Cerebellar cortex (tissue), 1 donor: ENCODE measurements around the gene FBXO42.

Experiments used
- DNase-seq: peaks from one replicate; pipeline ENCODE4 v3.0.0-alpha.2; 2015; ENCODE audit warnings: low spot score

FBXO42 gene

GRCh38 chr1:16324456-16324890, 27.8 kb downstream of the FBXO42 start:
- DNase-seq: peak; percentile 43

- no peak for DNase-seq
Measured at GRCh38 chr1:16321176-16321867, 31.0 kb downstream of the FBXO42 start.

GRCh38 chr1:16318555-16318954, 33.7 kb downstream of the FBXO42 start:
- DNase-seq: no peak

- DNase-seq: no peak
Measured at GRCh38 chr1:16315437-16315836, 36.8 kb downstream of the FBXO42 start.

GRCh38 chr1:16307222-16307621, 45.1 kb downstream of the FBXO42 start:
- DNase-seq: no peak

GRCh38 chr1:16302709-16303627, 49.3 kb downstream of the FBXO42 start:
- no peak for DNase-seq

GRCh38 chr1:16300436-16300835, 51.8 kb downstream of the FBXO42 start:
- DNase-seq: peak; percentile 38

- DNase-seq: no peak
Measured at GRCh38 chr1:16298653-16299052, 53.6 kb downstream of the FBXO42 start.

GRCh38 chr1:16296643-16297042, 55.6 kb downstream of the FBXO42 start:
- no peak for DNase-seq

GRCh38 chr1:16294219-16295212, 57.8 kb downstream of the FBXO42 start:
- DNase-seq: no peak

- DNase-seq: no peak
Measured at GRCh38 chr1:16293538-16293937, 58.7 kb downstream of the FBXO42 start.

GRCh38 chr1:16292739-16293138, 59.5 kb downstream of the FBXO42 start:
- DNase-seq: no peak

- DNase-seq: peak; percentile 21
Measured at GRCh38 chr1:16289959-16290358, 62.3 kb downstream of the FBXO42 start.

- DNase-seq: peak; percentile 61
Measured at GRCh38 chr1:16286122-16286521, 66.2 kb downstream of the FBXO42 start.

- DNase-seq: no peak
Measured at GRCh38 chr1:16281765-16282164, 70.5 kb downstream of the FBXO42 start.

GRCh38 chr1:16279186-16279585, 73.1 kb downstream of the FBXO42 start:
- no peak for DNase-seq

GRCh38 chr1:16276302-16277030, 75.8 kb downstream of the FBXO42 start:
- peak; percentile 78 for DNase-seq

GRCh38 chr1:16275591-16275990, 76.7 kb downstream of the FBXO42 start:
- no peak for DNase-seq

GRCh38 chr1:16267690-16268180, 84.5 kb downstream of the FBXO42 start:
- no peak for DNase-seq

- no peak for DNase-seq
Measured at GRCh38 chr1:16266411-16267118, 85.7 kb downstream of the FBXO42 start.
